ENCODE data around the gene C1orf198. TPM values are rescaled to one million over a fixed set of nuclear protein-coding genes. Genes with fewer than 3 reads are reported as not detected.

C1orf198 gene
- total and polyA plus RNA-seq, 2 experiments from 2014 or later = 54.7 to 67.6 TPM

GRCh38 chr1:230816018-230816417, 52.3 kb downstream of the C1orf198 start:
- H3K36me3 ChIP-seq = no peaks in the 10 kb centered on the region
- no peak for TF ChIP-seq CTCF (IDR thresholded peaks at IDR 0.05; ENCODE audit: low read depth, low read length)
- H3K9me3 ChIP-seq (ENCODE audit: low read depth) = no peaks in the 10 kb centered on the region
- no peak for DNase-seq (ENCODE audit: low read depth in 1 of 2, low spot score in 1 of 2)
- no peak overlapping the region for H3K27ac ChIP-seq
- H3K4me3 ChIP-seq = no peak overlapping the region
- H3K27me3 ChIP-seq = no peaks in the 10 kb centered on the region
- H3K4me1 ChIP-seq (ENCODE audit: low read depth) = no peaks in the 10 kb centered on the region

- H3K9me3 ChIP-seq (ENCODE audit: low read depth) = no peaks in the 10 kb centered on the region
- H3K36me3 ChIP-seq = no peaks in the 10 kb centered on the region
- TF ChIP-seq CTCF (IDR thresholded peaks at IDR 0.05; ENCODE audit: low read depth, low read length) = no peak
- DNase-seq (ENCODE audit: low read depth in 1 of 2, low spot score in 1 of 2) = no peak
- H3K4me3 ChIP-seq = no peak overlapping the region
- H3K27me3 ChIP-seq = no peaks in the 10 kb centered on the region
- H3K4me1 ChIP-seq (ENCODE audit: low read depth) = no peaks in the 10 kb centered on the region
- no peak overlapping the region for H3K27ac ChIP-seq
These were observed 53.2 kb downstream of the C1orf198 start for GRCh38 chr1:230814949-230815692.

- Histone ChIP-seq H3K36me3 (no peaks in the 10 kb centered on the region), H3K4me3 (no peak overlapping the region), H3K27me3 (peaks cover 3% of the 10 kb centered on the region), H3K4me1 (ENCODE audit: low read depth) (no peaks in the 10 kb centered on the region), H3K27ac (no peak overlapping the region), H3K9me3 (ENCODE audit: low read depth) (no peaks in the 10 kb centered on the region)
- no peak for DNase-seq (ENCODE audit: low read depth in 1 of 2, low spot score in 1 of 2)
- no peak for TF ChIP-seq CTCF (IDR thresholded peaks at IDR 0.05; ENCODE audit: low read depth, low read length)
These were observed 55.8 kb downstream of the C1orf198 start for GRCh38 chr1:230812568-230812967.

- Histone ChIP-seq H3K27me3 (peaks cover 5% of the 10 kb centered on the region), H3K4me3 (no peak overlapping the region), H3K36me3 (no peaks in the 10 kb centered on the region), H3K9me3 (ENCODE audit: low read depth) (no peaks in the 10 kb centered on the region), H3K4me1 (ENCODE audit: low read depth) (no peaks in the 10 kb centered on the region), H3K27ac (no peak overlapping the region)
- DNase-seq (ENCODE audit: low read depth in 1 of 2, low spot score in 1 of 2) = no peak
- no peak for TF ChIP-seq CTCF (IDR thresholded peaks at IDR 0.05; ENCODE audit: low read depth, low read length)
These were observed 58.9 kb downstream of the C1orf198 start for GRCh38 chr1:230809256-230809990.

- Histone ChIP-seq H3K36me3 (no peaks in the 10 kb centered on the region), H3K9me3 (ENCODE audit: low read depth) (no peaks in the 10 kb centered on the region), H3K4me3 (no peak overlapping the region), H3K27me3 (peaks cover 5% of the 10 kb centered on the region), H3K27ac (no peak overlapping the region), H3K4me1 (ENCODE audit: low read depth) (no peaks in the 10 kb centered on the region)
- DNase-seq (ENCODE audit: low read depth in 1 of 2, low spot score in 1 of 2) = no peak
- no peak for TF ChIP-seq CTCF (IDR thresholded peaks at IDR 0.05; ENCODE audit: low read depth, low read length)
These were observed 59.9 kb downstream of the C1orf198 start for GRCh38 chr1:230808281-230808872.
